ENCODE measurements around the gene NLGN4X. TPM values are rescaled to one million over a fixed set of nuclear protein-coding genes. Genes with fewer than 3 reads are reported as not detected.

NLGN4X gene
- total RNA-seq, 1 experiment from 2014 or later = 44.3 TPM

- CTCF ChIA-PET = no interaction called here
- POLR2A ChIA-PET (ENCODE audit: low non-redundant PET) = no interaction called here
These were observed 58.2 kb downstream of the NLGN4X start for GRCh38 chrX:6170424-6170823.

GRCh38 chrX:6169407-6169806, 59.3 kb downstream of the NLGN4X start:
- H3K9me3 ChIP-seq (ENCODE audit: low read depth, low read length, poor library complexity, severe bottlenecking) = no peaks in the 10 kb centered on the region
- intact Hi-C loops (cut with micrococcal nuclease; ENCODE audit: unreplicated experiment) = no loop called here
- POLR2A ChIA-PET (ENCODE audit: low non-redundant PET) = no interaction called here
- peaks cover 17% of the 10 kb centered on the region for H3K4me1 ChIP-seq (ENCODE audit: insufficient read depth, low read length, poor library complexity, severe bottlenecking)
- H3K4me3 ChIP-seq (ENCODE audit: low read depth, low read length, poor library complexity, severe bottlenecking) = no peak overlapping the region
- no peak for TF ChIP-seq EZH2 (IDR thresholded peaks at IDR 0.05; ENCODE audit: borderline replicate concordance, low read depth, low read length, poor library complexity, severe bottlenecking)
- TF ChIP-seq CTCF (conservative IDR thresholded peaks at IDR 0.05; ENCODE audit: low read depth, low read length) = no peak
- H3K27me3 ChIP-seq (replicated peaks; ENCODE audit: insufficient read depth, low read depth, low read length, poor library complexity) = no peaks in the 10 kb centered on the region
- no peaks in the 10 kb centered on the region for H3K36me3 ChIP-seq (ENCODE audit: insufficient read depth, low read length, poor library complexity, severe bottlenecking)
- BruUV-seq (replicated peaks) = no TSS peak
- CTCF ChIA-PET = no interaction called here
- H3K27ac ChIP-seq (ENCODE audit: low read depth, low read length, poor library complexity, severe bottlenecking) = no peak overlapping the region
- no peak for DNase-seq (ENCODE audit: low spot score)

More at GRCh38 chrX:6170424-6170823, 58.2 kb downstream of the NLGN4X start:
- no peak overlapping the region for H3K4me3 ChIP-seq (ENCODE audit: low read depth, low read length, poor library complexity, severe bottlenecking)
- no peaks in the 10 kb centered on the region for H3K36me3 ChIP-seq (ENCODE audit: insufficient read depth, low read length, poor library complexity, severe bottlenecking)
- no TSS peak for BruUV-seq (replicated peaks)
- no peak for DNase-seq (ENCODE audit: low spot score)
- no peaks in the 10 kb centered on the region for H3K9me3 ChIP-seq (ENCODE audit: low read depth, low read length, poor library complexity, severe bottlenecking)
- H3K27ac ChIP-seq (ENCODE audit: low read depth, low read length, poor library complexity, severe bottlenecking) = no peak overlapping the region
- no peaks in the 10 kb centered on the region for H3K27me3 ChIP-seq (replicated peaks; ENCODE audit: insufficient read depth, low read depth, low read length, poor library complexity)
- TF ChIP-seq EZH2 (IDR thresholded peaks at IDR 0.05; ENCODE audit: borderline replicate concordance, low read depth, low read length, poor library complexity, severe bottlenecking) (no peak), CTCF (conservative IDR thresholded peaks at IDR 0.05; ENCODE audit: low read depth, low read length) (no peak)
- peaks cover 17% of the 10 kb centered on the region for H3K4me1 ChIP-seq (ENCODE audit: insufficient read depth, low read length, poor library complexity, severe bottlenecking)
- intact Hi-C loops (cut with micrococcal nuclease; ENCODE audit: unreplicated experiment) = no loop called here

GRCh38 chrX:6163721-6164120, 64.9 kb downstream of the NLGN4X start:
- Histone ChIP-seq H3K4me1 (ENCODE audit: insufficient read depth, low read length, poor library complexity, severe bottlenecking) (peaks cover 10% of the 10 kb centered on the region), H3K9me3 (ENCODE audit: low read depth, low read length, poor library complexity, severe bottlenecking) (no peaks in the 10 kb centered on the region), H3K27ac (ENCODE audit: low read depth, low read length, poor library complexity, severe bottlenecking) (no peak overlapping the region), H3K36me3 (ENCODE audit: insufficient read depth, low read length, poor library complexity, severe bottlenecking) (no peaks in the 10 kb centered on the region), H3K27me3 (replicated peaks; ENCODE audit: insufficient read depth, low read depth, low read length, poor library complexity) (no peaks in the 10 kb centered on the region), H3K4me3 (ENCODE audit: low read depth, low read length, poor library complexity, severe bottlenecking) (no peak overlapping the region)
- intact Hi-C loops (cut with micrococcal nuclease; ENCODE audit: unreplicated experiment) = no loop called here
- CTCF ChIA-PET = no interaction called here
- no TSS peak for BruUV-seq (replicated peaks)
- TF ChIP-seq EZH2 (IDR thresholded peaks at IDR 0.05; ENCODE audit: borderline replicate concordance, low read depth, low read length, poor library complexity, severe bottlenecking) (no peak), CTCF (conservative IDR thresholded peaks at IDR 0.05; ENCODE audit: low read depth, low read length) (no peak)
- DNase-seq (ENCODE audit: low spot score) = no peak
- POLR2A ChIA-PET (ENCODE audit: low non-redundant PET) = no interaction called here
